ENCODE results near the gene GPR156. TPM values are rescaled to one million over a fixed set of nuclear protein-coding genes. Genes with fewer than 3 reads are reported as not detected.

The GPR156 gene
- total and polyA plus RNA-seq, 12 donors = 0.04 to 0.23 (median 0.07) TPM; not detected in 7

DNA sequence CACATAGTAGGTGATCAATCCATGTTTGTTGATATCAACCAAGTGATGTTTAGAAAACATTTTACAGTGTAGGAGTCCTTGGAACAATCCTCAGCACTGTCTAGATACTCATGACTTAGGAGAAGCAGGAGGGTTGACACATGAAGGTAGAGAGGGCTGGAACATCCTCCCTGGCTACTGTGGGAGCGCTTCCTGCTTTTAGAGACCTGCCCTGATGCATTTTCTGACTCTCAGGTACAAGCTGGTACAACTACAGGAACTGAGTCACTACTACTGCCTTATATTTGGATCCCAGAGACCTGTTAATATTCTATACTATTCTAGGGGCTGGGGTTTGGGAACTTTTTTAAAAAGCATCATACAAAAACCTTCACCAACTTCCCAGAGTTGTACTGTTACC, 20.1 kb downstream of the GPR156 start:
- Histone ChIP-seq H3K4me3 (no peak overlapping the region), H3K27ac (no peak overlapping the region), H3K36me3 (no peaks in the 10 kb centered on the region), H3K9me3 (peaks cover 0 to 3% (median 0%) of the 10 kb centered on the region in 11 donors), H3K27me3 (no peaks in the 10 kb centered on the region), H3K4me1 (peaks cover 0 to 5% (median 0%) of the 10 kb centered on the region in 9 donors)
- intact Hi-C loops (cut with DNase I) = no loop called here
- WGBS, 2 donors = 81 to 91% methylated on average over 1 of the region's 1 CpG
- ATAC-seq (no peak), DNase-seq (no peak)
- TF ChIP-seq, protein P1, sequence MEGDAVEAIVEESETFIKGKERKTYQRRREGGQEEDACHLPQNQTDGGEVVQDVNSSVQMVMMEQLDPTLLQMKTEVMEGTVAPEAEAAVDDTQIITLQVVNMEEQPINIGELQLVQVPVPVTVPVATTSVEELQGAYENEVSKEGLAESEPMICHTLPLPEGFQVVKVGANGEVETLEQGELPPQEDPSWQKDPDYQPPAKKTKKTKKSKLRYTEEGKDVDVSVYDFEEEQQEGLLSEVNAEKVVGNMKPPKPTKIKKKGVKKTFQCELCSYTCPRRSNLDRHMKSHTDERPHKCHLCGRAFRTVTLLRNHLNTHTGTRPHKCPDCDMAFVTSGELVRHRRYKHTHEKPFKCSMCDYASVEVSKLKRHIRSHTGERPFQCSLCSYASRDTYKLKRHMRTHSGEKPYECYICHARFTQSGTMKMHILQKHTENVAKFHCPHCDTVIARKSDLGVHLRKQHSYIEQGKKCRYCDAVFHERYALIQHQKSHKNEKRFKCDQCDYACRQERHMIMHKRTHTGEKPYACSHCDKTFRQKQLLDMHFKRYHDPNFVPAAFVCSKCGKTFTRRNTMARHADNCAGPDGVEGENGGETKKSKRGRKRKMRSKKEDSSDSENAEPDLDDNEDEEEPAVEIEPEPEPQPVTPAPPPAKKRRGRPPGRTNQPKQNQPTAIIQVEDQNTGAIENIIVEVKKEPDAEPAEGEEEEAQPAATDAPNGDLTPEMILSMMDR (IDR thresholded peaks at IDR 0.05) = no peak

DNA sequence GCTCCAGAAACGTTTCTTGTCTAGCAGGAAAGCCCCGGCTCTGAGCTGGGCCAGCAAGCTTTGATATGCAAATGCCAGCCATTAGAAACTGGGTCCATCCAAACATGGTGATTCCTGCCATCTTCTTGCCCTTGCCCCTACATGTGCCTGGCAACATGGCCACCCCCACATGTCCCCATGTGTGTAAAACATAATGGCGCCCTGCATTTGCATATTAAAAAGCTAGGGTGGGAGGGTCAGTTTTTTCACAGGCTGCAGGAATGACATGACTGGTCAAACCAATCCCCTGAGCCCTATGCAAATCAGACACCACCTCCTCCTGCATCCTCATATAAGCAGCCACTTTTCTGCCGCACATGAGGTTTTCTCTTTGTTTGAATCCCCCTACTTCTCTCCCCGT, 21.2 kb downstream of the GPR156 start:
- intact Hi-C loops (cut with DNase I) = no loop called here
- no peak overlapping the region for H3K27ac ChIP-seq
- peaks cover 0 to 5% (median 0%) of the 10 kb centered on the region in 9 donors for H3K4me1 ChIP-seq
- WGBS, 2 donors = 64 to 71% methylated on average over 5 of the region's 5 CpGs
- ATAC-seq = no peak
- peaks cover 0 to 2% (median 0%) of the 10 kb centered on the region in 11 donors for H3K9me3 ChIP-seq
- TF ChIP-seq, protein P1 (IDR thresholded peaks at IDR 0.05) = no peak
- no peak overlapping the region for H3K4me3 ChIP-seq
- DNase-seq = no peak
- H3K27me3 ChIP-seq = no peaks in the 10 kb centered on the region
- no peaks in the 10 kb centered on the region for H3K36me3 ChIP-seq

DNA sequence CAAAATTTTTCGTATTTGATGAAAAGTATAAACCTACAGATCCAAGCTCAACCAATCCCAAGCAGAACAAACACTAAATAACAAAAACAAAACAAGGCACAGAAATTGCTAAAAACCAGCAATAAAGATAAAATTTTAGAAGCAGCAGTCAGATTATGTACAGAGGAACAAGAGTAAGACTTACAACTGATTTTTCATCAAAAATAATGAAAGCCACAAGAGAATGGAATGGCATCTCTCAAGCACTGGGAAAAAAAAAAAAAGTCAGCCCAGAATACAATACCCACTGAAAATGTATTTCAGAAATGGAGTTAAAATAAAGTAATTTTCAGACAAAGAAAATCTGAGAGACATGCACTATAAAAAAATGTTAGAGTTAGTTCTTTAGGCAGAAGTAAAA, 27.0 kb downstream of the GPR156 start:
- Histone ChIP-seq H3K9me3 (peaks cover 0 to 36% (median 12%) of the 10 kb centered on the region in 11 donors), H3K4me3 (no peak overlapping the region), H3K27me3 (no peaks in the 10 kb centered on the region), H3K27ac (no peak overlapping the region), H3K36me3 (no peaks in the 10 kb centered on the region), H3K4me1 (no peaks in the 10 kb centered on the region)
- TF ChIP-seq, protein P1 (IDR thresholded peaks at IDR 0.05) = no peak
- intact Hi-C loops (cut with DNase I) = no loop called here
- ATAC-seq (no peak), DNase-seq (no peak)
- 85 to 86% methylated on average over 1 of the region's 1 CpG for WGBS, 2 donors

DNA sequence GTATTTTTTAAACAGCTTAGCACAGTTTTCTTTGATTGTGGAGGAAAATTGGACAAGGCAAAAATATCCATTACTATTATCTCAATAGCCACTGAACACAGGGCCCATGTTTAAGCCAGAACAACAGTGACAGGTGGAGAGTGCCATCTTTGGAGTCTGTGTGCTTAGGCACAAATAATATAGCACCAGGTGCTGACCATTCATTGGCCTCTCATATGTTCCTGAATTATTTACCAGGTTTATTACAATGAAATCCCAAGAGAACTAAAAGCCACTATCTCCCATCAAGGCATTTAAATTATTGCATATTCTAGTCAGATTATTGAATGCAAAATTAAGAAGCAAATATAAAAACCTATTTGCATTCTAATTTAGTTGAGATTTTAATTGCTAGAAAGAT, 39.6 kb downstream of the GPR156 start:
- Histone ChIP-seq H3K27ac (no peak overlapping the region), H3K36me3 (no peaks in the 10 kb centered on the region), H3K9me3 (no peaks in the 10 kb centered on the region), H3K4me3 (no peak overlapping the region), H3K27me3 (peaks cover 0 to 9% (median 0%) of the 10 kb centered on the region in 7 donors), H3K4me1 (no peaks in the 10 kb centered on the region)
- no peak for DNase-seq
- no peak for ATAC-seq
- TF ChIP-seq, protein P1 (IDR thresholded peaks at IDR 0.05) = no peak
- intact Hi-C loops (cut with DNase I) = loop anchor here in 7 of 10 donors (2.0 to 10.0 kb wide), 7 partner anchors 109 to 552 kb away; no protein-coding TSS in a partner anchor

All from heart right ventricle (tissue), 16 donors.